ENCODE measurements around the gene SPAG7.

DNA sequence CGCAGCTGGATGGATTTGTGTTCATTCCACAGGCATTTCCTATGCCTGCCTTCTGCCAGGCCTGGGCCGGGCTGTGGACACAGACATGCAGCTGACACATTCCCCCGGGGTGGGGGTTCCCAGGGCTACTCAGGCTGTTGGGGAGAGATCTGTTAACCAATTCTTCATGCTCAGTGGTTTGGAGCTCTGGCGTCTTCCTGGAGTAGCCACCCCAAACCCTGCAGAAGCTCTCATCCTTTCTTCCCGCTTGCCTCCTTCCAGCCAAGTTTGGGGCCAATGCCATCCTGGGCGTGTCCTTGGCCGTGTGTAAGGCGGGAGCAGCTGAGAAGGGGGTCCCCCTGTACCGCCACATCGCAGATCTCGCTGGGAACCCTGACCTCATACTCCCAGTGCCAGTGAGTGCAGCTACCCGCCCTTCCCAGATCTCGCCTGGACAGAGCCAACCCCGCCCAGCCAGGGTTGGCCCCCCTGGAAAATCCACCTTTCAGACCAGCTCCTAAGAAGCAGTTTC is 14.1 kb downstream of the SPAG7 start:
- no peak for TF ChIP-seq EZH2 (IDR thresholded peaks at IDR 0.05; ENCODE audit: borderline replicate concordance, low read length)
- TF ChIP-seq, protein P1, sequence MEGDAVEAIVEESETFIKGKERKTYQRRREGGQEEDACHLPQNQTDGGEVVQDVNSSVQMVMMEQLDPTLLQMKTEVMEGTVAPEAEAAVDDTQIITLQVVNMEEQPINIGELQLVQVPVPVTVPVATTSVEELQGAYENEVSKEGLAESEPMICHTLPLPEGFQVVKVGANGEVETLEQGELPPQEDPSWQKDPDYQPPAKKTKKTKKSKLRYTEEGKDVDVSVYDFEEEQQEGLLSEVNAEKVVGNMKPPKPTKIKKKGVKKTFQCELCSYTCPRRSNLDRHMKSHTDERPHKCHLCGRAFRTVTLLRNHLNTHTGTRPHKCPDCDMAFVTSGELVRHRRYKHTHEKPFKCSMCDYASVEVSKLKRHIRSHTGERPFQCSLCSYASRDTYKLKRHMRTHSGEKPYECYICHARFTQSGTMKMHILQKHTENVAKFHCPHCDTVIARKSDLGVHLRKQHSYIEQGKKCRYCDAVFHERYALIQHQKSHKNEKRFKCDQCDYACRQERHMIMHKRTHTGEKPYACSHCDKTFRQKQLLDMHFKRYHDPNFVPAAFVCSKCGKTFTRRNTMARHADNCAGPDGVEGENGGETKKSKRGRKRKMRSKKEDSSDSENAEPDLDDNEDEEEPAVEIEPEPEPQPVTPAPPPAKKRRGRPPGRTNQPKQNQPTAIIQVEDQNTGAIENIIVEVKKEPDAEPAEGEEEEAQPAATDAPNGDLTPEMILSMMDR (IDR thresholded peaks at IDR 0.05; ENCODE audit: low read length): no peak

Measured in OCI-LY1 (cell line).